Left lobe of liver (tissue), 2 donors: ENCODE measurements around the gene KLHL11. TPM values are rescaled to one million over a fixed set of nuclear protein-coding genes. Genes with fewer than 3 reads are reported as not detected.
"Not testable (repeated sequence)": the region's sequence is repeated elsewhere in the genome, so short reads cannot be mapped to it uniquely, and the experiment has no call there.

Experiments
- ATAC-seq: fragments of 200-7000 bp; cut with Tn5 transposase; one replicate; pipeline ENCODE4 v1.9.1; 2020; ENCODE audit warnings: mild to moderate bottlenecking, moderate library complexity
- DNase-seq: peaks from one replicate; pipeline ENCODE4 v3.0.0-alpha.2; 2020; ENCODE audit warnings: low spot score
- total RNA-seq: library from RNA; stranded (reverse); gene quantifications from one replicate; pipeline ENCODE4 v1.2.1, GENCODE V29; 2021
- donor health status: DM: no; HTN: no; CAD: no; lungs with moderate emphysema.
- donor health status: DM: no; HTN: yes; CAD: no.

KLHL11 gene
- total RNA-seq, 1 donor from 2014 or later = 5.9 TPM

DNA sequence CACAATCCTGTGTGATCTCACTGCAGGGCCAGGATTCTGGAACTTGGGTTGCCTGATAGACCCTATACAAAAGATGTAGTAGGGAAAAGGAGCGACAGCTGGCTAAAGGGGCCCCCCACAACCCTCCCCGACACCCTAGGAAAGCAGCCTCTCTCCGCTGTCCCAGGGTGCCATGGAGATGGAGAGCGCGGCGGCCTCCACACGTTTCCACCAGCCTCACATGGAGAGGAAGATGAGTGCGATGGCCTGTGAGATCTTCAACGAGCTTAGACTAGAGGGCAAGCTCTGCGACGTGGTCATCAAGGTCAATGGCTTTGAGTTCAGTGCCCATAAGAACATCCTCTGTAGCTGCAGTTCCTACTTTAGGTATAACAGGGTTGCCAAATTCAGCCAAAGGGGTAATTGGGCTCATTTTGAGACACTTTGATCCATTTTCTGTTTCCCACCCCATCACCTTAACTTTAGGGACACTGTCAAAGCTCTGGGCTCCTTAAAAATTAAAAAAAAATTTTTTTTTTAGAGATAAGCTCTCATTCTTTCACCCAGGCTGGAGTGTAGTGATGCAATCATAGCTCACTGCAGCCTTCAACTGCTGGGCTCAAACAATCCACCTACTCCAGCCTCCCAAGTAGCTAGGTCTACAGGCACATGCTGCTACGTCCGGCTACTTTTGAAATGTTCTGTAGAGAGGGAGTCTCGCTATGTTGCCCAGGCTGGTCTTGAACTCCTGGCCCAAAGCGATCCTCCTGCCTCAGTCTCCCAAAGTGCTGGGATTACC lies 27.3 kb downstream of the KLHL11 start, which contains the start of gene KLHL10:
TSS of gene KLHL10 (plus strand) at position 65 of the 778 bp plus-strand sequence. CDS start at position 173, 108 bp downstream.
- ATAC-seq (no peak), DNase-seq (no peak)

DNA sequence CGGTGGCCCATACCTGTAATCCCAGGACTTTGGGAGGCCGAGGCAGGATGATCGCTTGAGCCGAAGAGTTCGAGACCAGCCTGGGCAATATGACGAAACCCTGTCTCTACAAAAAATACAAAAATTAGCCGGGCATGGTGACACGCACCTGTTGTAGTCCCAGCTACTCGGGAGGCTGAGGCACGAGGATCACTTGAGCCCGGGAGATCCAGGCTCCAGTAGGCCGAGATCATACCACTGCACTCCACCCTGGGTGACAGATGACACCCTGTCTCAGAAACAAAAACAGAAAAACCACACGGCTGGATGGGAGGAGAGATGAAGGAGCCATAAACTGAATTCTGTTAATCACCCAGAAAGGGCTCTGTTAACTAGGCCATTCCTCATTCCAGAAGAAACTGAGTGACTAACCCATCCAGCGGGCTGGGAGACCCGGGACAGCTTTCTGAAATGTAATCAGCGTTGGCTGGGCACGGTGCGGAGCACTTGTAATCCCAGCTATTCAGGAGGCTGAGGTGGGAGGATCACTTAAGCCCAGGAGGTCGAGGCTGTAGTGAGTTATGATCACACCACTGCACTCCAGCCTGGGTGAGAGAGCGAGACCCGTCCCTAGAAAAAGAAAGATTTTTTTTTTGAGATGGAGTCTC lies 28.6 kb downstream of the KLHL11 start:
- ATAC-seq = no peak

GRCh38 chr17:41835800-41836549 lies 29.2 kb downstream of the KLHL11 start, which contains the start of gene NT5C3B:
Gene NT5C3B (minus strand): TSS chr17:41836232. CDS start chr17:41836193, 39 bp downstream.
- DNase-seq (peak; percentile 68), ATAC-seq (peak; percentile 96)

More for the DNA sequence above, 28.6 kb downstream of the KLHL11 start:
- DNase-seq = no peak

GRCh38 chr17:41835214-41835799 lies 29.9 kb downstream of the KLHL11 start:
- ATAC-seq (peak; percentile 61), DNase-seq (no peak)

- not testable (repeated sequence) for DNase-seq
Observed at GRCh38 chr17:41829961-41830360, 35.3 kb downstream of the KLHL11 start.

GRCh38 chr17:41825175-41825845 lies 39.9 kb downstream of the KLHL11 start:
- ATAC-seq = peak; percentile 36
- no peak for DNase-seq

More at GRCh38 chr17:41829961-41830360, 35.3 kb downstream of the KLHL11 start:
- ATAC-seq = not testable (repeated sequence)

GRCh38 chr17:41824086-41824485 lies 41.1 kb downstream of the KLHL11 start:
- ATAC-seq (no peak), DNase-seq (no peak)

DNA sequence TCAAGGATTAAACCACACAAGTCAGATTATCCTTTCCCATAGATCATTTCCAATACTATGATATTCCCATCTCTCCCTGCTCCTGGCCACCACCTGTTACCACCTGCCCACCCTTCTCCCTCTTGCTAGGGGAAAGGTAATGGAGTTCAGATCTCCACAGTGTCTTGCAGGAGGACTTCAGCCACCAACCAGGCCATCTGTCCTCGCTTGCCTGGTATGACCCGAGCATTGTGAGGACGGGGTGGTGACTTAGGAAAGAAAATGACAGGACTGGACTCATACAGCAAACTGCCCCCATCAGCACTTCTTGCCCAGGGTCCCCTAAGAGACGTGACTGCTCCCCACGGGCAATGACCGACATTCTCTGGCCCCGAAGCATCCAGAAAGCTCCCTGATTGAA lies 41.6 kb downstream of the KLHL11 start:
- ATAC-seq (no peak), DNase-seq (no peak)

- no peak for DNase-seq
Observed at GRCh38 chr17:41823141-41823524, 42.1 kb downstream of the KLHL11 start.

DNA sequence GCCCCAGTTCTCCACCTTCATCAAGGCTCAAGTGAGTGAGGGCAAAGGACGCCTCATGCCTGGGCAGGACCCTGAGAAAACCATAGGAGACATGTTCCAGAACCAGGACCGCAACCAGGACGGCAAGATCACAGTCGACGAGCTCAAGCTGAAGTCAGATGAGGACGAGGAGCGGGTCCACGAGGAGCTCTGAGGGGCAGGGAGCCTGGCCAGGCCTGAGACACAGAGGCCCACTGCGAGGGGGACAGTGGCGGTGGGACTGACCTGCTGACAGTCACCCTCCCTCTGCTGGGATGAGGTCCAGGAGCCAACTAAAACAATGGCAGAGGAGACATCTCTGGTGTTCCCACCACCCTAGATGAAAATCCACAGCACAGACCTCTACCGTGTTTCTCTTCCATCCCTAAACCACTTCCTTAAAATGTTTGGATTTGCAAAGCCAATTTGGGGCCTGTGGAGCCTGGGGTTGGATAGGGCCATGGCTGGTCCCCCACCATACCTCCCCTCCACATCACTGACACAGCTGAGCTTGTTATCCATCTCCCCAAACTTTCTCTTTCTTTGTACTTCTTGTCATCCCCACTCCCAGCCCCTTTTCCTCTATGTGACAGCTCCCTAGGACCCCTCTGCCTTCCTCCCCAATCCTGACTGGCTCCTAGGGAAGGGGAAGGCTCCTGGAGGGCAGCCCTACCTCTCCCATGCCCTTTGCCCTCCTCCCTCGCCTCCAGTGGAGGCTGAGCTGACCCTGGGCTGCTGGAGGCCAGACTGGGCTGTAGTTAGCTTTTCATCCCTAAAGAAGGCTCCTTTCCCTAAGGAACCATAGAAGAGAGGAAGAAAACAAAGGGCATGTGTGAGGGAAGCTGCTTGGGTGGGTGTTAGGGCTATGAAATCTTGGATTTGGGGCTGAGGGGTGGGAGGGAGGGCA lies 42.7 kb downstream of the KLHL11 start:
- DNase-seq (no peak), ATAC-seq (no peak)

More at GRCh38 chr17:41823141-41823524, 42.1 kb downstream of the KLHL11 start:
- no peak for ATAC-seq

GRCh38 chr17:41821776-41822175 lies 43.4 kb downstream of the KLHL11 start:
- DNase-seq (no peak), ATAC-seq (no peak)

- no peak for ATAC-seq
- DNase-seq = no peak
Observed at GRCh38 chr17:41818024-41818423, 47.2 kb downstream of the KLHL11 start.

GRCh38 chr17:41816637-41817320 lies 48.4 kb downstream of the KLHL11 start:
- DNase-seq (no peak), ATAC-seq (no peak)

- ATAC-seq (no peak), DNase-seq (no peak)
Observed at GRCh38 chr17:41814195-41814594, 51.0 kb downstream of the KLHL11 start.

DNA sequence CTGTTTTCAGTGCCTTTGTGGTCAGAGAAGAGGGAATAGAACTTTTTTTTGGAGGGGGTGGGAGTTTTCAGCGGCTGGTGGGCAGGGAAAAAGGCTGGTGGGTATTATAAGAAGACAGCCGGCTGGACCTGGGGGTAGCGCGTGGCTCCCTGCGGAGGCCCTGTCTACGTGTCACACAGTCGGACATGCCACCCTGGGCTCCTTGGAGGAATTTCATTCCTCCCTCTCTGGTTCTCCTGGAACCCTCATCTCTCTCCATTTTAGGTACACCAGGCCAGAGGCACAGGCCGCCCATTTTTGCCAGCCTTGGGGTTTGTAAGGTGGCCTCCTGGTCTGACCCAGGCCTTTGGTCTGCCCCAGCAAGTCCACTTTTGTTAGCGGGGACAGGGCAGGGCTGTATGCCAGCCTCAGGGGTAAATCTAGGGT lies 51.5 kb downstream of the KLHL11 start:
- ATAC-seq (no peak), DNase-seq (no peak)

GRCh38 chr17:41813152-41813680 lies 52.0 kb downstream of the KLHL11 start:
- ATAC-seq (no peak), DNase-seq (no peak)

DNA sequence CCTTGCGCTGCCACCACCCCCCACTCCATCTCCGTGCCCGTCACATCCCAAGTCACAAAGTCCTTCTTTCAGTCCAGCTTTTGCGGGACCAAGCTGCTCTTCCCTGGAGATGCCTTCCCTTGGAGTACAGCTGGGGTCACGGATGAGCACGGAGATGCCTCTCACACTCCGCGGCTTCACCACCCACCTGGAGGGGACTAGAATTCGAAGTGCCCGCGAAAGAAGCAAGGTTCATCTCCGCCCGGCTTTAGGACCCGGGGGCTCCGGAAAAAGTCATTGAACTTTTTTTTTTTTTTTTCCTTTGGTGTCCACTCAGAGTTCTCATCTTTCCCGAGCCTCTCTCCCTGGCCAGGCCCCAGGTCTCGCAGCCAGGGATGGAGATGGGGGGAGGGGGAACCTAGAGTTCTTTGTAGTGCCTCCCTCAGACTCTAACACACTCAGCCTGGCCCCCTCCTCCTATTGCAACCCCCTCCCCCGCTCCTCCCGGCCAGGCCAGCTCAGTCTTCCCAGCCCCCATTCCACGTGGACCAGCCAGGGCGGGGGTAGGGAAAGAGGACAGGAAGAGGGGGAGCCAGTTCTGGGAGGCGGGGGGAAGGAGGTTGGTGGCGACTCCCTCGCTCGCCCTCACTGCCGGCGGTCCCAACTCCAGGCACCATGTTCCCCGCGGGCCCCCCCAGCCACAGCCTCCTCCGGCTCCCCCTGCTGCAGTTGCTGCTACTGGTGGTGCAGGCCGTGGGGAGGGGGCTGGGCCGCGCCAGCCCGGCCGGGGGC lies 52.7 kb downstream of the KLHL11 start, which contains the start of gene FKBP10:
TSS of gene FKBP10 (plus strand) at position 624 of the 771 bp plus-strand sequence. CDS start at position 655, 31 bp downstream.
- ATAC-seq (peak; percentile 6), DNase-seq (no peak)
